Measurements from ENCODE around the gene DUSP10.

The DUSP10 gene

DNA sequence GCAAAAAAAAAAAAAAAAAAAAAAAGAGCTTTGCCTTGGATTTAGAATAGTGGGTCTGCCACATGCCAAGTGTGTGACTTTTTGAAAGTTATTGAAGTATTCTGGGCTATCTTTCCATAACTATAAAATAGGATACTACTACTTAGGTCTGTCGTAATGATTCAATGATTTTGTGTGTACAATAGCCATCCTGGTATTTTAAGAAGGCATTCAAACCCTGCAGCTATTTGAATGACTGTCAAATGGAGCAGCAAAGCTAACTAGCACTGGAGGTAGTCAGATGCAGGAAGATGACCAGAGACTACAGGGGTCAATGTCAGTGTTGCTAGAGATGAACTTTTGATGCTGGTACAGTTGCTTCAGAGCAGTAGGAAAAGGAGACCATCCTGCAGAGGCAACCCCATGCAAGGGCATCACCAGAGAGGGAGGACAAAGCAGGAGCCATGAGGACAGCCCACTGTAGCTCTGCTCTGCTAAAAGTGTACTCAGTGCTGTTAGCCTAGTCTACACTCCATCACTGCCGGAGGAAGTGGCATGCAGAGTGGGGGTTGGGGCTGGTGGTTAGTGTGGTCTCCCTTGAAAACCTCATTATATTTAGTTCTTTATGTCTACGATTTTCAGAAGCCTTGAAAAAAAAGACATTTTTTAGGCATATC, 29.0 kb downstream of the DUSP10 start:
- no peak for DNase-seq

DNA sequence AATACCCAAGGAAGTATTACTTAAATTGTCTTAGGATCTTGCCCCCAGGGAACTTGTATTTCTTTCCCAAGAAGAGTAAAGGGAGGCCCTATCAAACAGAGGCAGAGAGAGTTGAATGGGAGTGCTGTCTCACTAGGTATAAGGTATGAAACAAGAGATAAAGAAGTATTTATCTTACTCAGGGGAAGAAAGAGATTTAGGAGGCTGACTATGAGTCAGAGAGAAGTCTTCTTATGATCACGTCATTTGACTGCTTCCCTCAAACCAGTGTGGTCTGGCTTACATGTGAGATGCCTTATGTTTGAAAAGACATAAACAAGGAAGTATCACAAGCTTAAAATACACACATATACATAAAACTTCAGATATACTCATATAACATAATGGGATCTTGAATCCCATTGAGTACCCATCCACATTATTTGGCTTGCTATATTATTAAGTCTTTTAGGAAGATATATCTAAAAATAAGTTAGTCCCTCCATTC, 29.6 kb downstream of the DUSP10 start:
- DNase-seq: no peak

DNA sequence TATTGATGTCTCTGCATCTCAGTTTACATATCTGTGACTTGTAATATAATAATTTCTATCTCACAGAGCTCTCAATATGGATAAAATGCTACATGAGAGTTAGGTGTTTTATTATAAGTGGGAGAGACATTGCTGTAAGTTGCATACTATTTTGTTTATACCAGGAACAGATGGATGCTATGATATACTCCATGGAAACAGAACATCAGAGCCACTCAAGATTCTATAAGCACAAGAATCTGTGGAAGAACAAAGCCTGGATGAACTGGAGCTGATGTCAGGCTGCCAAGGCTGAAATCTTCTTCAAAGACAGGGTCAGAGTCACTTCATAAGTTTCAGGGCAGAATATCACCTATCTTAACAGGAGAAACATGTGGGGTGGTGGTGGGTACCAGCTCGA, 30.2 kb downstream of the DUSP10 start:
- no peak for DNase-seq

DNA sequence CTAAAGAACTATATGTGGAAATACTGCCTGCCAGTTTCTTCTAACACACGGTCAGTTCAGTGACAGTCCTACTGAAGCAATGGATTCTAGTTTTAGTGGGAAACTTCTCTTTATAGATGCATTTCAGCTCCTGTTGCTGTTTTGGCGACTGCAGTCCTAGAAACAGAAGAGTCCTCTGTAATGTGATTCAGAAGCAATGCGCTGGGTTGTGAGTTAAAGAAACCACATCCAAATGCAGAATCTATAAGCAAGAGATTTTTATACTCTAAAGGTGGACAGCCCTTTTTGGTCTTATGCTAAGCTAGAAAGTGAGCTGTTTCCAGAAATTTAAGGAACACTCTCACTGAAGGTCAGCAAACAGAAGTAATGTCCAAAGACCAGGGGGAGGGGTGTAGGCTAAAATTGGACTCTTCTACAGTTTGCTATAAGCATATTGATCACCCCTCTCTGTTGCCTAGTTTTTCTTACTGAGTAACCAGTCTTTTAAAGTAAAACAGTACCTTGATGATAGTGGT, 30.8 kb downstream of the DUSP10 start:
- DNase-seq: no peak

DNA sequence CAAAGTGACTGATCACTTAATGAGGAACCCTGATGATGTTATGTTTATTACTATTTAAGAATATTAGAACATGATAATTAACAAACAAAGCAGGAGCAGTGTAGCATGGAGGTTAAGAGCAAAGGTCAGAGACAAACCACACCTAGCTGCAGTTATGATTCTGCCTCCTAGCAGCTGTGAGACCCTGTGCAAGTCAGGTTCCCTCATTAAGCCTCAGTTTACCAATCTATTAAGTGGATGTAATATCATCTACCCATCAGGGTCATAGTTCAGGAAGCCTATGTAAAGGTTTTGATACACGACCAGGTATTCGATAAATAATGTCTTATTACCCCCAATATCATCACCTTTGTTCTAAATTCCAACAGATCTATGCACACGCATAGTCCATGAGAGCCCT, 32.0 kb downstream of the DUSP10 start:
- DNase-seq: no peak

DNA sequence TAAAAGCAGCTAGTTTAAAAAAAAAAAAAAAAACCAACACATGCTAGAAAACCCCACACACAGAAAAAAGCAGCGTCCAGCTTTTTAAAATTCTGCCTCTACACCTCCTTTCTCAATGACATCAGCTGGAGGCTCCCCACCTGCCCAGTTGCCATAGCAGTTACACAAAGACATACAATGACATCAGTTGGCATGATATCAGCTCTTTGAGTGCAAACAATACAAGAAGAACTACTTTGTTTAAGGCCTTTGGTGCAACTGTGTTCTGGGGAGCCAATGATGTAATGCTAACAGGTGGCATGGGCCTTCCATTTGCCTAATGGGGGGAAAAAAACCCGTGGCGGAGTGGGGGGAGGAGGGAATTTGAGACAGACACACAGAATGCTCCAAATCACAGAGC, 32.9 kb downstream of the DUSP10 start:
- no peak for DNase-seq

DNA sequence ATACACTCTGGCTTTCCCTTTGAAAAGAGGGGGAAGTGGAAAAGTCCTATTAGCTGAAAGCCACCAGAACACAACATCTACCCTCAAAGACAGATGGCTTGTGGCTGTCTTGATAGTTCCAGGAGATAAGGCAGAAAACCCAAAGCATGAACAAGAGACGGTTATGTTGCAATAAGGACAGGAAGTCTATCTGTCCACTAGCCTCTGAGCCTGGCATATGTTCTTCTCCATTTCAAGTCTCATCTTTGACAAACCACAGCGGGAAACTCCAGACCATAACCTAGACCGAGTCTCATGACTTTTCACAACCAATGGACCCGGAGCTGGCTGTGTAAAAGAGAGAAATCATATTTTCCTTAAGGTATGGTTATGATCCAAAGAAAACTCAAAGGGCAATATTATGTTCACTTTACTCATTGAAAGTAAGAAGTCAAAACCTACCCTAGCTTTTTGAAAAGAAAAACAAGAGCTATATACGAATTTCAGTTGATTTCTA, 33.8 kb downstream of the DUSP10 start:
- no peak for DNase-seq

DNA sequence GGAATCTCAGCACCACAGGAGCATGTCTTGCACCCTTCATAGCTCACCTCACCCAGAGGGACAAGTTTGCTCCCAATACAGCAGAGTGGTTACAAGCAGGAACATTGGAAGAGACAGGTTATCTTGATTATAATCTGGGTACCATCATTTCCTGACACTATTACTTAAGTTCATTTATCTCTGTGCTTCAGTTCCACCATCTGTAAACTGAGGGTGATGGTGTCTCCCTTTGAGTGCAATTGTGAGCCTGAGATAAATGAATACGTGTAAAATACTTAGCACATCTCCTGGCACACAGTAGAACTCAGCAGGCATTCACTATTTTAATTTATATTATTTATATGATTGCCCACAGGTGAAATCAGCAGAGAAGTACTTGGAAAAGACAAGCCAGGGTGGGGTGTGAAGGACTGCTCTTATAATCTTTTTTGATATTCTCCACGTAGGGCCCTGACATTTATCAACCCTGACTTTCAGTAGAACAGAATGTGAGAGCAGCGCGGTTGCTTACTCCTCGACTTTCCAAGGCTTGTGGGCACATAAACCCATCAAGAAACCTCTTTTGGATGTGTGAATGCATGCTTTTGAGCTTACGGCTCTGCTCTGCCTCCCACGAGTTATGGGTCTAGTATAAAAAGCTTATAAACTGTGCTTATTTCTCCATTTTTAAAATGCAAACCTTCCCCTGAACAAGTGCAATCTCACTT, 34.9 kb downstream of the DUSP10 start:
- DNase-seq: no peak

DNA sequence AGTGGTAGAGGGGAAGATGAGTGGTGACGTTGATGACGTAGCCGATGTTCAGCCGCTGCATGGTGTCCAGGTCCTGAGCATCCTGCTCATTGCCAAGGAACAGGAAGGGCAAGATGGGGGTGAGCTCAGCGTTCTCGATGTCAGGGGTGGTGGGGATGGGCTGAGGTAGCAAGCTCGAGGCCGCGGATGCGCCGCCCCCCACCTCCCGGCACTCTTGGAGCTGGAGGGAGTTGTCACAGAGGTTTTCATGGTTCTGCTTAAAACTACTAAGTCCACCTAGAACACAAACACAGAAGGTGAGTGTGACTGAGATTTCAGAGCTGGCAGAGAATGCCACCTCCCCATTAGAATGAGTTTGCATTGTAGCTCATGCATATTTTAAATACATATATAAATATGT, 35.7 kb downstream of the DUSP10 start:
- DNase-seq: no peak

DNA sequence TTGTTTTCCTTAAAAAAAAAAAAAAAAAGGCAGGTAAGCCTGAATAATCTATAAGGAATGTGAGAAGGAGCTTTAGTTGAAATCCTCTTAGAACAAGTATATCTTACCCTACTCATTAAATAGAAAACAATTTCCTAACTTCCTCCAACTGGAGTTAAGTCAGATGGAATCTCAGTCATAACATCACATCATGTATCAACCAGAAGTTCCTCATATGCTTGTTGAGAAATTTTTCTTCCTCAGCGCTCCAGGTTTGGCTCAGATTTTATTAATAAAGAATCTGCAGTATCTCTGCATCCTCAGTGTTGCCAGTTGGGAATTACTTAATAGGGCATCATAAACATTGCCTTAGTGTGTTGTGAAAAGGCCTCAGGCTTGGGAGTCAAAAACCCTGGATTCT, 37.6 kb downstream of the DUSP10 start:
- no peak for DNase-seq

DNA sequence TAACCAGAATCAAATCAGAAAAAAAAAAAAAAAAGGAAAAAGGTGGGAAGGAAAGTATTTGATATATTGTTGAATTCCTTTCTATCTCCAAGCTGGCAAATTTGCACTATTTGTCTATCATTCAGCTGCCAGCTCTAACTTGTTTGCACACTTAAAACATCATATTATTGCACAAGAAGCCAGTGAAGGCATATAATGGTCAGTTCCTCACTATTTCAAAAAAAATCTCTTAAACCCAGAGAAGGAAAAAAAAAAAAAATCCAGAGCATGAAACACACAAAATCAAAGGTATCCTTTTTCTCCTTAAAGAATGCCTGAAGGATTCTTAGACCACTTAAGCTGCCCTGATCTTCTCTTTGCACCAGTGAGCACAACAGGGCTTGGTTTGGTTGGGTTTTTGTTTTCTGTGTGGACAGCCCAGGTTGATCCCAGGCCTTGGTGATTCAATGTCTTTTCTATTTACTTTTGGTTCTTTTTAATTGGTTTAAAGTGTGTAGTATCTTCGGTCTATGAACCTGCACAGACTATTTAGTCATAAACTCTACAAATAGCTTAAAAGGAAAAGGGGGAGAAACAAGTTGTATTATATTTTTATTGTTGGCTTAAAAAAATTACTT, 40.2 kb downstream of the DUSP10 start:
- no peak for DNase-seq

DNA sequence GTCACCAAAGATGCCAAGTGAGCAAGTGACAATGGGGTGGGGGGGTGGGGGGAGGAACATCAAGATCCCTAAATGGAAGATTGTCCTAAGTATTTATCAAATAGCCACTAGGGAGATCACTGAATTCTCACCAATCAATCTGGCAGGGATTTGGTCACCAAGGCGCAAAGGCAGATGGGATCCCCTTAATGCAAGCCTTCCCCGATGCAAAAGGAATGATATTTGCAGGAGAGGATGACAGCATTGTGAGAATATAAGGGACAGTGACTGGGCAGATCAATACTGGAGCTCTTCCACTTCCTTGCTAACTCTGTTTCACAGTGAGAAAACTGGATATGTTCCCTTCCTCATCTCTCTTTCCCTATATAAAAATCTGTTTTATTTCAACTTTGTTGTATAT, 40.9 kb downstream of the DUSP10 start:
- no peak for DNase-seq

DNA sequence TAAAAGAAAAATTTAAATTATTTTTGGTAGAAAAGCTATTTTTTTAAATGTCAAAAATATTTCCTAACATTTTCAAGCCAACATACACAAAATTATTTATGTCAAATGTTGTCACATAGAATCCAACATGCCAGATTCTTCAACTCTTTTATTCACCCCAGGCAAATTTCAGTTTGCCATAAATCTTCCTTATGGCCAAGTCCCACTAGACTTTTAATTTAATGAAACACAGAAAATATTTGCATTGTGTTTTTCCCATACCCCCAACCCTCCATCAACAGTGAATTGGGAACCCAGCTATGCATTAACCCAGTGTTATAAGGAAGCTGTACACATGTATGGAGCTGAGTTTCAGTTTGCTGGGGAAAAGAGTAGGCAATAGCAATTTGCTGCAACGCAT, 41.4 kb downstream of the DUSP10 start:
- no peak for DNase-seq

DNA sequence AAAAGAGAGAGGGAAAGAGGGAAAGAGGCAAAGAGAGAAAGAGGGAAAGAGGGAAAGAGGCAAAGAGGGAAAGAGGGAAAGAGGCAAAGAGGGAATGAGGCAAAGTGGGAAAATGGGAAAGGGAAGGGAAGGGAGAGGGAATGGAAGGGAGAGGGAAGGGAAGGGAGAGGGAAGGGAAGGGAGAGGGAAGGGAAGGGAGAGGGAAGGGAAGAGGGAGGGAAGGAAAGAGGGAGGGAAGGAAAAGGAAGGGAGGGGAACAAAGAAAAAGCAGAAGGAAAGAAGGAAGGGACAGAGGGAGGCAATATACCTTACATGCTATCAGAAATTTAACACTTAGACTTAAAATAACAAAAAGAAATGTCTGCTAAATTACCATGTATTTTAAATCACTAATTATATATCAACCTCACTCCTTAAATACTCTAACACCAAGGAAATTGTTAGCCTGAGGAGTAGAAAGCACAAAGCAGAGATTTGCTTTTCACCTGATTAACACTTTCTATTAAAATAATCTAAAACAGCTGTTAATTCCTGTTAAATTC, 41.8 kb downstream of the DUSP10 start:
- no peak for DNase-seq

DNA sequence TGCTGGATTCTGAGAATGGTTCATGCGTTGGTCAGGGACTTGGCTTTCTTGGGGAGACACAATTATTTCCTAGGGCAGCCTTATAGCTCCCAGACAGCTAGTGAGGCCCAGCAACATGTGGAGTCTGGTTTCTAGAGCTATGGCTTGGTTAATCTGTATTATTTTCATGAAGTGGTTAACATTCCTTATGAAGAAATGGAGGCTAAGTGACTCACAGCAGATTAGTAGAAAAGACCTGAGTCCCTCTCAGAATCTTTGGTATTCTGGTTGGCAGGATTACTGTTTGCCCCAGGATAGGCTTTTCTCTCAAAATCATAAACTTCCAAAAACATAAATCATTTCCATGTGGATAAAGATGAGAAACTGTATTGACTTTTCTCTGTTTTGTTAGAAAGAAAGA, 42.3 kb downstream of the DUSP10 start:
- DNase-seq: no peak

DNA sequence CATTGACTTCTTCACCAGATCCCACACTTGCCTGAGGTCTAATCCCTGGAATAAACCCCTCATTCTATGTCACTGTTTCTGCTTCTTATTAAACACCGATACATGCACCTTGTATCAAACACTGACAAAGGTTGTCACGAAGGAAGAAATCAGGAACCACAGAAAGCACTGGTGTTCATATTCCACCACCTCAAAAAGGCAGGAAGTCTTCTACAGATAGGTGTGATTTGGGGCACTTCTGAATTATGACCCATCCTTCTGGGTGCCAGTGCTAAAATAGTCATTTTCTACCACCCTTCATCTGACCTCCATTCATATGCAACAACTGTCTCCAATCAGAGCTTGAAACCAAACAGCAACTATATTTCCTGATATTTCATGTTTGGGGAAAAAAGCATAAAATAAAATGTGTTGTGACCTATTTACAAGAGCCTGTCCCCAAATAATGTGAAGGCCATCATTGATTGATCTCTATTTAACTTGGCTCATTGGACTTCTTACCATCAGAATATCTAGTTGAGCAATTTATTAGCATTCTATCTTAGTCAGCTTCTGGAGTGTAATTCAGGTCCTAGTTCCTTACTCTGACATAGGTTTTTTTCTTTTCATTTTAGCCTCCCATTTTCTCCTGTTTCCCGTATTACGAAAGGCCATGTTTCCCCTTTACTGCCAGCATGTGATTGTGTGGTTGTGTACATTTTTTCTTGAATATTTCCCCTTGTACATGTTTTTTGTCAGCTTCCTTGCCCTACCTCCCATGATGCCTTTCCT, 43.1 kb downstream of the DUSP10 start:
- DNase-seq: no peak

DNA sequence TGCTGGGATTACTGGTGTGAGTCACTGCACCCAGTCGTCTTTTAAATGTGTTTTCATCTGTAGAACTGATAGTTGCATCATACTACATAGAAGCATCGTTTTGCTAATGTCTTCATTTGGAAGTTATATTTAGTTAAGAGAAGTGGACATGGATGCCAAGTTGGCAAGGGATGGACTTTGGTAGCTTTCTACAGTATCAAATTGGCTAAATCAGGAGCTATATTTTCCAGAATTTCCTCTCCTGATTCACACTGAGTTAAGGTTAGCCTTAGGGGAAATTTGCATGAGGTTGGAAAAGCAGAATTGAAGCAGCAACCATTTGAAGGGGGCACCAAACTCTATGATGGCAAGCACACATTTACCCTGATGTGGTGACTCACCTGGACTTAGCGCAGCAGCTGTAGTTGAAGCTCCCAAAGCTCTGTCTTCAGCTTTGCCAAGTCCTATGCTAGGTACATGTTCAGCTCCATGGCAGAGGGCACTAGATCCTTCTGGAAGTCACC, 43.9 kb downstream of the DUSP10 start:
- no peak for DNase-seq

DNA sequence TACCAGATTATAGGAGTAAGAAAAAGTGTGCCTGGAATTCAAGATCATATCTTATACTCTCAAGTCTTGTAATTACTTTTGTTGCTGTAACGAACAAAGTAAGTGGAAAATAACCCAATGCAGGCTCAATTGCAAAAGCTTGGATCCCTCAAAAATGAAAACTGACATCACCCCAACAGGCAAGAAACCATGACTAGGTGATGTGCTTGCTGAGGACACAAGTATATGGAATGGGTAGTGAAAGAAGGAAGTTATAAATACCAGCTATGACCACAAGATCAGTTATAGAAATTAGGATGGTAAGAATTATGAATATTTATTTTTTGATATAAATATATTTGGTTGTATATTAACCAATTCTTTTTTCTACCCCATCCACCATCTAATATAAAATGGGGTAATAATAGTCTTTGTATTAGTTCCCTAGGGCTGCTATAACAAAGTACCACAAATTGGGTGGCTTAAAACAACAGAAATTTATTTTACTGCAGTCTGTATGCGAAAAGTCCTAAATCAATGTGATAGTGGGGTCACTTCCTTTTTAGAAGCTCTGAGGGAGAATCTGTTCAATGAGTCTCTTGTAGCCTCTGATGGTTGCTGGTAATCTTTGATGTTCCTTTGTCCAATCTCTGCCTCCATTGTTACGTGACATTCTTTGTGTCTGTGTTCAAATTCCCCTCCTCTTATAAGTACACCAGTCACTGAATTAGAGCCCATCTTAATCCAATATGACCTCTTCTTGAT, 45.0 kb downstream of the DUSP10 start:
- no peak for DNase-seq

DNA sequence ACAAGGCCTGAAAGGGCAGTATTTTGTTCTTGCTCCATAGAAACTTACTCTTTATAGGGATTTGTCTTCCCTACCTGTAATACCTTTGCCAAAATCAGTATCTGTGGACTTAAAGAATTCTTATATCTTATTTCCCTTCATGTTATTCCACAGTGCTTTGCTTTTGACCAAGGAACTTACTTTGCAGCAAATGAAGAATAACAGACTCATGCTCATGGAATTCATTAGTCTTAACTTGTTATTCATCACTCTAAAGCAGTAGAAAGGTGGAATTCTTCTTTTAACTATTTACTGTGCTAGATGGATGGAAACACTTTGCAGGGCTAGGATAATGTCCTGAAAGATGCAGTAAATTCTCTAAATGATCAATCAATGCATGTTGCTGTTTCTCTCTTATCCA, 45.9 kb downstream of the DUSP10 start:
- no peak for DNase-seq

DNA sequence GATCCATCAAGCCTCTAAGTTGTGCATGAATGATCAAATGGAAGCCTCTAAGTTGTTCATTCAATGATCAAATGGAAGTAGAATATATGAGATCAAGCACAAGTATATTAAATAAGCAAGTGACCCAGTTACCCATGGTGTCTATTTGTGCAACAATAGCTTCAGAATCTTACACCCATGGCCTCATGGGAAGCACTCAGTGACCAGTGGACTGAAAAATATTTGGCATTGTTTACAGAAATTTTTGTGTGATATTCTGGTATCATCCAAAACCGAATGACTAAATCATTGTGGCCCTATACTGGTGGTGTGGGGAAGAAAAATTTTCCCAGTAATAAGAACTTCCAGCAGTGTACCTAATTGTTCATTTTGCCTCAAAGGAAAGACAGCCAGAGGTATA, 46.6 kb downstream of the DUSP10 start:
- DNase-seq: no peak

DNA sequence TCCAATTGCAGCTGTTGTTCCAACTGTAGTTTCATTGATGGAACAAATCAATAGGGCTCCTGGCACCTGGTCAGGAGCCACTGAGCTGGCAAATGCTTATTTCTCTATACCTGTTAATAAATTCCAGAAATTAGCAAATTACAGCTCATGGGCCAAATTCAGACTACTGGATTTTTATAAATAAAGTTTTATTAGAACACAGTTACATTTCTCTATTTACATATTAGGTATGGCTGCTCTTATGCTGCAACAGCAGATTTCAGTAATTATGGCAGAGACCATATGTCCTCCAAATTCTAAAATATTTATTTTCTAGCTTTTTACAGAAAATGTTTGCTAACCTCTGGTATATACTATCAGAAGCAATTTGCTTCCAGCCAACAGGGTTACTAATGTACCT, 47.8 kb downstream of the DUSP10 start:
- DNase-seq: no peak

DNA sequence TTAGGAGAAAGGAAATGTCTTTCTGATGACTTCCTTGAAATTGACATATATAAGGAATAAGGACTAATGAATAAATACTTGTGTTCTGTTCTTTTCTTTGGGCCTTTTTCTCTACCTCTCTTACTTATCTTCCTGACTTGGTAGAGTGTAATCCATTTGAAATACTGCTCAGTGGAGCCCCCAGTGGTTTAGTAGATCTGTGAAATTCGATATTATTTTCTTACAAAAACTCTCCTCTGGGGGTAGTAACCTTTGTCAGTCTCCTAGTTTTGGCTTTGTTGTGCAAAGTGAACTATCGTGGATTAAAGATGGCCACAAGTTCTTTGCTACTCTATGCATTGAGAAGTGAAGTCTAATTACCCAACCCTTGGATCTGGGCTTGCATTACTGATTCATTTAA, 48.8 kb downstream of the DUSP10 start:
- DNase-seq: no peak
